Mesenchymal stem cell (in vitro differentiated cells and primary cell): Measurements from ENCODE around the gene SLC6A17.
A peak's percentile ranks its signal among the peaks of the same experiment; 100 is the strongest.

ENCODE experiments used
- DNase-seq: peaks from one replicate; pipeline ENCODE4 v3.0.0-alpha.2; 2013
- H2AFZ ChIP-seq: one replicate; pipeline ENCODE4 v1.6.1; 2013; ENCODE audit warnings: low read depth, mild to moderate bottlenecking, control low read depth, inconsistent platforms, low read length, moderate library complexity
- H2AK5ac ChIP-seq: 2 replicates; pipeline ENCODE4 v1.6.1; 2013; ENCODE audit warnings: low read length, moderate library complexity, mild to moderate bottlenecking, inconsistent platforms; ENCODE audit not compliant: severe bottlenecking
- H2BK120ac ChIP-seq: one replicate; pipeline ENCODE4 v1.6.1; 2013; ENCODE audit warnings: low read depth, mild to moderate bottlenecking, inconsistent platforms, low read length, moderate library complexity
- H2BK12ac ChIP-seq, 2 experiments: one replicate each; pipeline ENCODE4 v1.6.1; 2013; ENCODE audit warnings: inconsistent platforms in 2 of 2, low read length in 2 of 2, mild to moderate bottlenecking in 2 of 2, moderate library complexity in 2 of 2, control low read depth in 1 of 2
- H2BK15ac ChIP-seq: one replicate; pipeline ENCODE4 v1.6.1; 2013; ENCODE audit warnings: mild to moderate bottlenecking, low read depth, inconsistent platforms; ENCODE audit not compliant: poor library complexity, severe bottlenecking
- H2BK5ac ChIP-seq: 2 replicates; pipeline ENCODE4 v1.6.1; 2013; ENCODE audit warnings: low read depth, mild to moderate bottlenecking, low read length, control low read depth, inconsistent platforms; ENCODE audit not compliant: poor library complexity, severe bottlenecking
- H3K14ac ChIP-seq, 2 experiments: one replicate each; pipeline ENCODE4 v1.6.1; 2013; ENCODE audit warnings: inconsistent platforms in 2 of 2, low read length in 2 of 2, control low read depth in 1 of 2, mild to moderate bottlenecking in 1 of 2, moderate library complexity in 1 of 2
- H3K18ac ChIP-seq, 2 experiments: one replicate each; pipeline ENCODE4 v1.6.1; 2013; ENCODE audit warnings: inconsistent platforms in 2 of 2, low read length in 2 of 2, control low read depth in 1 of 2, low read depth in 1 of 2, mild to moderate bottlenecking in 1 of 2
- H3K23ac ChIP-seq, 2 experiments: one replicate each; pipeline ENCODE4 v1.6.1; 2013; ENCODE audit warnings: inconsistent platforms in 2 of 2, low read length in 2 of 2, mild to moderate bottlenecking in 2 of 2, moderate library complexity in 2 of 2, control low read depth in 1 of 2
- H3K27ac ChIP-seq: 2 replicates; pipeline ENCODE4 v1.5.1; 2013; ENCODE audit warnings: mild to moderate bottlenecking, moderate library complexity, low read length, control low read depth, inconsistent platforms; ENCODE audit not compliant: poor library complexity, severe bottlenecking
- H3K27me3 ChIP-seq, 2 experiments: 2 replicates each; pipeline versions ENCODE4 v1.6.1 to v1.7.0; 2013; ENCODE audit warnings: low read length in 2 of 2, mild to moderate bottlenecking in 2 of 2, moderate library complexity in 2 of 2, control low read depth in 1 of 2, inconsistent platforms in 1 of 2; ENCODE audit not compliant: control insufficient read depth in 1 of 2, insufficient read depth in 1 of 2
- H3K36me3 ChIP-seq, 2 experiments: 2 replicates each; pipeline versions ENCODE4 v1.6.1 to v1.7.0; 2013; ENCODE audit warnings: low read length in 2 of 2, control low read depth in 1 of 2, inconsistent platforms in 1 of 2, low read depth in 1 of 2, mild to moderate bottlenecking in 1 of 2; ENCODE audit not compliant: insufficient read depth in 2 of 2, control insufficient read depth in 1 of 2
- H3K4ac ChIP-seq, 2 experiments: one replicate each; pipeline ENCODE4 v1.6.1; 2013; ENCODE audit warnings: inconsistent platforms in 2 of 2, low read length in 2 of 2, mild to moderate bottlenecking in 2 of 2, moderate library complexity in 2 of 2, control low read depth in 1 of 2, low read depth in 1 of 2
- H3K4me1 ChIP-seq: 2 replicates; pipeline ENCODE4 v1.6.1; 2013; ENCODE audit warnings: low read depth, low read length, control low read depth; ENCODE audit not compliant: control insufficient read depth, insufficient read depth
- H3K4me2 ChIP-seq: 2 replicates; pipeline ENCODE4 v1.6.1; 2013; ENCODE audit warnings: low read length, mild to moderate bottlenecking, inconsistent platforms; ENCODE audit not compliant: poor library complexity, severe bottlenecking
- H3K4me3 ChIP-seq, 2 experiments: 2 replicates each; pipeline versions ENCODE4 v1.5.1 to v1.7.0; 2013; ENCODE audit warnings: low read length in 2 of 2, mild to moderate bottlenecking in 2 of 2, control low read depth in 1 of 2, low read depth in 1 of 2; ENCODE audit not compliant: insufficient read depth in 1 of 2
- H3K79me1 ChIP-seq: replicated peaks from 2 replicates; pipeline ENCODE4 v1.6.1; 2013; ENCODE audit warnings: mild to moderate bottlenecking, control low read depth, low read length, inconsistent platforms; ENCODE audit not compliant: poor library complexity, severe bottlenecking
- H3K9ac ChIP-seq: 2 replicates; pipeline ENCODE4 v1.7.0; 2013; ENCODE audit warnings: mild to moderate bottlenecking, low read length, moderate library complexity
- H3K9me3 ChIP-seq: 2 replicates; pipeline ENCODE4 v1.7.0; 2013; ENCODE audit warnings: mild to moderate bottlenecking, low read length; ENCODE audit not compliant: control insufficient read depth
- H4K8ac ChIP-seq: one replicate; pipeline ENCODE4 v1.6.1; 2013; ENCODE audit warnings: inconsistent platforms, mild to moderate bottlenecking, low read length, moderate library complexity
- H4K91ac ChIP-seq: one replicate; pipeline ENCODE4 v1.6.1; 2013; ENCODE audit warnings: mild to moderate bottlenecking, low read length, inconsistent platforms
- WGBS: methylation state at CpG from one replicate; pipeline ENCODE4 v1.1.7; 2013; ENCODE audit warnings: mixed read lengths; 5-methylcytosine and 5-hydroxymethylcytosine counted together

The SLC6A17 gene

GRCh38 chr1:110185181-110185580, 34.9 kb downstream of the SLC6A17 start:
- Histone ChIP-seq H3K27ac (no peak overlapping the region), H2BK5ac (no peak overlapping the region), H2BK15ac (no peak overlapping the region), H3K4ac (no peak overlapping the region), H3K9ac (no peak overlapping the region), H3K36me3 (no peaks in the 10 kb centered on the region), H3K14ac (no peak overlapping the region), H3K18ac (peak overlapping the region in 1 of 2 experiments; percentile 11), H3K9me3 (no peaks in the 10 kb centered on the region), H2BK12ac (no peak overlapping the region), H3K27me3 (peaks cover 24 to 32% of the 10 kb centered on the region in 2 experiments), H2AK5ac (no peak overlapping the region), H4K8ac (no peak overlapping the region), H3K23ac (no peak overlapping the region), H3K4me2 (no peak overlapping the region), H2AFZ (no peak overlapping the region), H3K79me1 (no peaks in the 10 kb centered on the region), H2BK120ac (no peak overlapping the region), H3K4me3 (no peak overlapping the region), H4K91ac (no peak overlapping the region), H3K4me1 (no peaks in the 10 kb centered on the region)
- WGBS, result 77% methylated on average over 10 of the region's 10 CpGs
- no peak for DNase-seq

- Histone ChIP-seq H3K4ac (no peak overlapping the region), H3K9ac (no peak overlapping the region), H3K23ac (no peak overlapping the region), H3K14ac (no peak overlapping the region), H2BK12ac (no peak overlapping the region), H3K18ac (no peak overlapping the region), H4K8ac (no peak overlapping the region), H3K4me1 (no peaks in the 10 kb centered on the region), H2BK120ac (no peak overlapping the region), H3K4me3 (no peak overlapping the region), H3K36me3 (no peaks in the 10 kb centered on the region), H3K27ac (no peak overlapping the region), H3K79me1 (no peaks in the 10 kb centered on the region), H3K9me3 (no peaks in the 10 kb centered on the region), H2AK5ac (no peak overlapping the region), H2AFZ (no peak overlapping the region), H3K4me2 (no peak overlapping the region), H4K91ac (no peak overlapping the region), H2BK15ac (no peak overlapping the region), H2BK5ac (no peak overlapping the region), H3K27me3 (peaks cover 19 to 24% of the 10 kb centered on the region in 2 experiments)
- no peak for DNase-seq
- 40% methylated on average over 3 of the region's 5 CpGs for WGBS
These were observed 36.3 kb downstream of the SLC6A17 start for GRCh38 chr1:110186558-110186957.

- no peak overlapping the region for H4K91ac ChIP-seq
These were observed 37.0 kb downstream of the SLC6A17 start for GRCh38 chr1:110187139-110187890.

GRCh38 chr1:110188035-110188618, 37.8 kb downstream of the SLC6A17 start:
- no peak overlapping the region for H3K27ac ChIP-seq
- peaks cover 11 to 19% of the 10 kb centered on the region in 2 experiments for H3K27me3 ChIP-seq
- H2AK5ac ChIP-seq, result no peak overlapping the region
- H3K4me2 ChIP-seq, result no peak overlapping the region
- H3K79me1 ChIP-seq, result no peaks in the 10 kb centered on the region
- H4K91ac ChIP-seq, result no peak overlapping the region
- H3K9me3 ChIP-seq, result no peaks in the 10 kb centered on the region
- no peak overlapping the region for H2BK12ac ChIP-seq
- H2BK15ac ChIP-seq, result no peak overlapping the region
- no peak overlapping the region for H3K23ac ChIP-seq
- H2BK120ac ChIP-seq, result no peak overlapping the region
- no peak overlapping the region for H3K4ac ChIP-seq
- H2AFZ ChIP-seq, result no peak overlapping the region
- H3K4me3 ChIP-seq, result no peak overlapping the region
- H3K14ac ChIP-seq, result no peak overlapping the region
- H3K18ac ChIP-seq, result no peak overlapping the region
- 39% methylated on average over 5 of the region's 6 CpGs for WGBS
- no peak overlapping the region for H2BK5ac ChIP-seq
- H4K8ac ChIP-seq, result no peak overlapping the region
- H3K36me3 ChIP-seq, result no peaks in the 10 kb centered on the region
- peak; percentile 32 for DNase-seq
- no peaks in the 10 kb centered on the region for H3K4me1 ChIP-seq
- H3K9ac ChIP-seq, result peak overlapping the region; percentile 23

More at GRCh38 chr1:110187139-110187890, 37.0 kb downstream of the SLC6A17 start:
- Histone ChIP-seq H3K9me3 (no peaks in the 10 kb centered on the region), H3K9ac (no peak overlapping the region), H3K27ac (no peak overlapping the region), H3K18ac (no peak overlapping the region), H3K4ac (no peak overlapping the region), H2BK120ac (no peak overlapping the region), H3K27me3 (peaks cover 15 to 24% of the 10 kb centered on the region in 2 experiments), H3K14ac (no peak overlapping the region), H3K23ac (no peak overlapping the region), H3K79me1 (no peaks in the 10 kb centered on the region), H3K4me3 (no peak overlapping the region), H2BK15ac (no peak overlapping the region), H3K36me3 (no peaks in the 10 kb centered on the region), H4K8ac (no peak overlapping the region), H2BK12ac (no peak overlapping the region), H2AK5ac (no peak overlapping the region), H3K4me1 (no peaks in the 10 kb centered on the region), H2BK5ac (no peak overlapping the region), H2AFZ (no peak overlapping the region), H3K4me2 (no peak overlapping the region)
- WGBS, result 87% methylated on average over 10 of the region's 10 CpGs
- no peak for DNase-seq
